HEK293T (cell line): Measurements from ENCODE around the gene ITGB2.
"Not testable (repeated sequence)": the region's sequence is repeated elsewhere in the genome, so short reads cannot be mapped to it uniquely, and the experiment has no call there.

Experiments
- ELF4 ChIP-seq: fragments of 450-650 bp; IDR thresholded peaks from 2 replicates; pipeline ENCODE4 v1.6.1; 2017; ENCODE audit warnings: antibody characterized with exemption
- FOXA1 ChIP-seq: fragments of 450-650 bp; IDR thresholded peaks from 2 replicates; pipeline ENCODE4 v1.6.1; 2016; ENCODE audit warnings: mild to moderate bottlenecking
- HDGF ChIP-seq: fragments of 450-650 bp; IDR thresholded peaks from 2 replicates; pipeline ENCODE4 v1.6.1; 2017; ENCODE audit warnings: antibody characterized with exemption, borderline replicate concordance
- NFRKB ChIP-seq: fragments of 450-650 bp; IDR thresholded peaks from 2 replicates; pipeline ENCODE4 v1.6.1; 2016; ENCODE audit warnings: mild to moderate bottlenecking, moderate library complexity
- SP1 ChIP-seq: fragments of 450-650 bp; IDR thresholded peaks from 2 replicates; pipeline ENCODE4 v1.6.1; 2017
- SUZ12 ChIP-seq: fragments of 450-650 bp; IDR thresholded peaks from 2 replicates; pipeline ENCODE4 v1.6.1; 2016; ENCODE audit warnings: mild to moderate bottlenecking
- ZNF384 ChIP-seq: fragments of 450-650 bp; IDR thresholded peaks from 2 replicates; pipeline ENCODE4 v1.6.1; 2016

GRCh38 chr21:44928500-44929241 is 8.0 kb upstream of the ITGB2 start:
- TF ChIP-seq SP1, HDGF, ELF4, NFRKB, ZNF384, SUZ12, FOXA1: not testable (repeated sequence)
